Lower leg skin (tissue), 3 donors: ENCODE measurements around the gene RERE.

Experiments used
- CTCF ChIP-seq, 3 donors: fragments of 450-650 bp; IDR thresholded peaks; one replicate each; pipeline ENCODE4 v1.5.1; 2016; ENCODE audit warnings: antibody characterized with exemption in 3 of 3, mild to moderate bottlenecking in 3 of 3, moderate library complexity in 2 of 3
- POLR2A ChIP-seq, 2 donors: fragments of 450-650 bp; IDR thresholded peaks; one replicate each; pipeline ENCODE4 v1.6.1; 2016 to 2017; ENCODE audit warnings: antibody characterized with exemption in 2 of 2, mild to moderate bottlenecking in 1 of 2, moderate library complexity in 1 of 2

GRCh38 chr1:8494681-8495080 lies 322.8 kb downstream of the RERE start:
- no peak for TF ChIP-seq CTCF (IDR thresholded peaks at IDR 0.05)
- TF ChIP-seq POLR2A (IDR thresholded peaks at IDR 0.05) = no peak
